RWPE2 (cell line): ENCODE results near the gene ABCC1.

Source experiments
- ATAC-seq: fragments of 200-7000 bp; cut with Tn5 transposase; 3 replicates; pipeline ENCODE4 v1.9.1; 2021; ENCODE audit warnings: low read depth
- DNase-seq: peaks from one replicate; pipeline ENCODE4 v3.0.0-alpha.2; 2020; ENCODE audit warnings: low spot score
- H3K27ac ChIP-seq: fragments of 450-650 bp; 2 replicates; pipeline ENCODE4 v1.5.1; 2017; ENCODE audit warnings: mild to moderate bottlenecking; ENCODE audit not compliant: poor library complexity, severe bottlenecking
- H3K27me3 ChIP-seq: fragments of 250-450 bp; sonication (Bioruptor Pico); 2 replicates; pipeline ENCODE4 v1.5.1; 2021; ENCODE audit warnings: mild to moderate bottlenecking, moderate library complexity; ENCODE audit not compliant: insufficient read depth, poor library complexity, severe bottlenecking
- H3K36me3 ChIP-seq: fragments of 250-450 bp; sonication (Bioruptor Pico); 2 replicates; pipeline ENCODE4 v1.5.1; 2020; ENCODE audit warnings: low read depth, mild to moderate bottlenecking, moderate library complexity
- H3K4me1 ChIP-seq: fragments of 250-450 bp; sonication (Bioruptor Pico); 2 replicates; pipeline ENCODE4 v1.5.1; 2021; ENCODE audit warnings: mild to moderate bottlenecking, moderate library complexity; ENCODE audit not compliant: insufficient read depth, poor library complexity, severe bottlenecking
- H3K4me3 ChIP-seq: fragments of 250-450 bp; sonication (Bioruptor Pico); 2 replicates; pipeline ENCODE4 v1.5.1; 2021; ENCODE audit warnings: mild to moderate bottlenecking, moderate library complexity; ENCODE audit not compliant: severe bottlenecking
- H3K9me3 ChIP-seq: fragments of 250-450 bp; sonication (Bioruptor Pico); 2 replicates; pipeline ENCODE4 v1.5.1; 2021; ENCODE audit warnings: mild to moderate bottlenecking, moderate library complexity; ENCODE audit not compliant: severe bottlenecking
- TF ChIP-seq, protein P1 (sequence below): fragments of 450-650 bp; IDR thresholded peaks from one replicate; pipeline ENCODE4 v1.5.1; 2017; ENCODE audit warnings: mild to moderate bottlenecking, moderate library complexity; ENCODE audit not compliant: poor library complexity, severe bottlenecking

The ABCC1 gene

GRCh38 chr16:16169615-16170014 is 220.2 kb downstream of the ABCC1 start:
- H3K9me3 ChIP-seq = no peaks in the 10 kb centered on the region
- no peak overlapping the region for H3K27ac ChIP-seq
- TF ChIP-seq, protein P1, sequence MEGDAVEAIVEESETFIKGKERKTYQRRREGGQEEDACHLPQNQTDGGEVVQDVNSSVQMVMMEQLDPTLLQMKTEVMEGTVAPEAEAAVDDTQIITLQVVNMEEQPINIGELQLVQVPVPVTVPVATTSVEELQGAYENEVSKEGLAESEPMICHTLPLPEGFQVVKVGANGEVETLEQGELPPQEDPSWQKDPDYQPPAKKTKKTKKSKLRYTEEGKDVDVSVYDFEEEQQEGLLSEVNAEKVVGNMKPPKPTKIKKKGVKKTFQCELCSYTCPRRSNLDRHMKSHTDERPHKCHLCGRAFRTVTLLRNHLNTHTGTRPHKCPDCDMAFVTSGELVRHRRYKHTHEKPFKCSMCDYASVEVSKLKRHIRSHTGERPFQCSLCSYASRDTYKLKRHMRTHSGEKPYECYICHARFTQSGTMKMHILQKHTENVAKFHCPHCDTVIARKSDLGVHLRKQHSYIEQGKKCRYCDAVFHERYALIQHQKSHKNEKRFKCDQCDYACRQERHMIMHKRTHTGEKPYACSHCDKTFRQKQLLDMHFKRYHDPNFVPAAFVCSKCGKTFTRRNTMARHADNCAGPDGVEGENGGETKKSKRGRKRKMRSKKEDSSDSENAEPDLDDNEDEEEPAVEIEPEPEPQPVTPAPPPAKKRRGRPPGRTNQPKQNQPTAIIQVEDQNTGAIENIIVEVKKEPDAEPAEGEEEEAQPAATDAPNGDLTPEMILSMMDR = no peak
- H3K4me3 ChIP-seq = no peak overlapping the region
- H3K4me1 ChIP-seq = no peaks in the 10 kb centered on the region
- H3K27me3 ChIP-seq = no peaks in the 10 kb centered on the region
- no peak for ATAC-seq
- DNase-seq = no peak
- H3K36me3 ChIP-seq = no peaks in the 10 kb centered on the region

DNA sequence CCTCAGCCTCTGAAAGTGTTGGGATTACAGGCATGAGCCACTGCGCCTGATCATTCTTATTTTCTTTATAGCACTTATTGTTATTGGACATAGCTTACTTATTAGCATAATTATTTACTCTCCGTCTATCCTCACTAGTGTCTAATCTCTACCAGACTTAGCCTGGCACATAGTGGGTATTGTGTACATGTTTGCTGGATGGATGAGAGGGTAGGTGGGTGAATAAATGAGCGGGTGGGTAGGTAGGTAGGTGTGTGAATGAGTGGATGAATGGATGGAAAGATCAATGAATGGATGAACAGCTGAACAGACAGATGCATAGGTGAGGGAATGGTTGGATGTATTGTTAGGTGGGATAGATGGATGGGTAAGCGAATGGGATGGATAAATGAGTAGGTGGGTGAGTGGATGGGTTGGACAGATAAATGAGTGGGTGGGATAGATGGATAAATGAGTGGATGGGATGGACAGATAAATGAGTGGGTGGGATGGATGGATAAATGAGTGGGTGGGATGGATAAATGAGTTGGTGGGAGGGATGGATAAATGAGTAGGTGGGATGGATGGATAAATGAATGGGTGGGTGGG is 222.0 kb downstream of the ABCC1 start:
- Histone ChIP-seq H3K27me3 (no peaks in the 10 kb centered on the region), H3K4me1 (no peaks in the 10 kb centered on the region), H3K4me3 (no peak overlapping the region), H3K36me3 (no peaks in the 10 kb centered on the region), H3K27ac (no peak overlapping the region), H3K9me3 (no peaks in the 10 kb centered on the region)
- ATAC-seq (no peak), DNase-seq (no peak)
- TF ChIP-seq, protein P1 = no peak

GRCh38 chr16:16172991-16173390 is 223.6 kb downstream of the ABCC1 start:
- DNase-seq (no peak), ATAC-seq (no peak)
- Histone ChIP-seq H3K36me3 (no peaks in the 10 kb centered on the region), H3K27ac (no peak overlapping the region), H3K4me3 (no peak overlapping the region), H3K4me1 (no peaks in the 10 kb centered on the region), H3K27me3 (no peaks in the 10 kb centered on the region), H3K9me3 (no peaks in the 10 kb centered on the region)
- TF ChIP-seq, protein P1 = no peak

DNA sequence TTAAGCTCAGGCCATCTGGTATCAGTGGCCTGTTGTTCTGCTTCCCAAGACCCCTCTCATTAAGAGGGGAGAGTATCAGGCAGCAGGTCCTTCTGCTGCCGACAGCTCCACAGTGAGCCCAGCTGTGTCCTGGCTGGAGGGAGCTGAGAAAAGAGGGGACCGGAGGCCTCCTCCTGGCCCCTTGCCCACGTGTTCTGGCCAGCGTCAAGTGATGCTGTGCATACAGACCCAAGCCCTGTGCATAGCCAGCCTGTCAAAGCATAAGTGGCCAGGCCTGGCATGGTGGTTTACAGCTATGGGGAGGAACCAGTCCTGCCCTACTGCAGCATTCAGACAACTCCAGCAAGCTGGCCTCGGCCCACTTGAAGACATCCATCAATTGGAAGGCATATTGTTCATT is 225.9 kb downstream of the ABCC1 start:
- H3K4me1 ChIP-seq = no peaks in the 10 kb centered on the region
- DNase-seq (no peak), ATAC-seq (peak; percentile 25; the same call in 1 of the 3 replicates)
- no peak overlapping the region for H3K4me3 ChIP-seq
- TF ChIP-seq, protein P1 = no peak
- H3K9me3 ChIP-seq = no peaks in the 10 kb centered on the region
- no peaks in the 10 kb centered on the region for H3K36me3 ChIP-seq
- no peak overlapping the region for H3K27ac ChIP-seq
- H3K27me3 ChIP-seq = no peaks in the 10 kb centered on the region

GRCh38 chr16:16176328-16176727 is 226.9 kb downstream of the ABCC1 start:
- H3K27ac ChIP-seq = no peak overlapping the region
- no peaks in the 10 kb centered on the region for H3K4me1 ChIP-seq
- TF ChIP-seq, protein P1 = no peak
- no peak for DNase-seq
- no peaks in the 10 kb centered on the region for H3K9me3 ChIP-seq
- H3K4me3 ChIP-seq = no peak overlapping the region
- no peak for ATAC-seq
- no peaks in the 10 kb centered on the region for H3K36me3 ChIP-seq
- no peaks in the 10 kb centered on the region for H3K27me3 ChIP-seq
